ES-I3 (cell line): ENCODE measurements around the gene FLNB.

ENCODE experiments used
- H3K36me3 ChIP-seq: 2 replicates; pipeline ENCODE4 v1.6.1; 2013; ENCODE audit warnings: mild to moderate bottlenecking, low read length, control low read depth, moderate library complexity; ENCODE audit not compliant: insufficient read depth
- H3K4me1 ChIP-seq: 2 replicates; pipeline ENCODE4 v1.6.1; 2013; ENCODE audit warnings: mild to moderate bottlenecking, control low read depth, low read length; ENCODE audit not compliant: insufficient read depth
- H3K9ac ChIP-seq: 2 replicates; pipeline ENCODE4 v1.6.1; 2013; ENCODE audit warnings: low read depth, mild to moderate bottlenecking, low read length, moderate library complexity
- H3K9me3 ChIP-seq: 2 replicates; pipeline ENCODE4 v1.6.1; 2013; ENCODE audit warnings: mild to moderate bottlenecking, low read length, moderate library complexity; ENCODE audit not compliant: control insufficient read depth, insufficient read depth

The FLNB gene

DNA sequence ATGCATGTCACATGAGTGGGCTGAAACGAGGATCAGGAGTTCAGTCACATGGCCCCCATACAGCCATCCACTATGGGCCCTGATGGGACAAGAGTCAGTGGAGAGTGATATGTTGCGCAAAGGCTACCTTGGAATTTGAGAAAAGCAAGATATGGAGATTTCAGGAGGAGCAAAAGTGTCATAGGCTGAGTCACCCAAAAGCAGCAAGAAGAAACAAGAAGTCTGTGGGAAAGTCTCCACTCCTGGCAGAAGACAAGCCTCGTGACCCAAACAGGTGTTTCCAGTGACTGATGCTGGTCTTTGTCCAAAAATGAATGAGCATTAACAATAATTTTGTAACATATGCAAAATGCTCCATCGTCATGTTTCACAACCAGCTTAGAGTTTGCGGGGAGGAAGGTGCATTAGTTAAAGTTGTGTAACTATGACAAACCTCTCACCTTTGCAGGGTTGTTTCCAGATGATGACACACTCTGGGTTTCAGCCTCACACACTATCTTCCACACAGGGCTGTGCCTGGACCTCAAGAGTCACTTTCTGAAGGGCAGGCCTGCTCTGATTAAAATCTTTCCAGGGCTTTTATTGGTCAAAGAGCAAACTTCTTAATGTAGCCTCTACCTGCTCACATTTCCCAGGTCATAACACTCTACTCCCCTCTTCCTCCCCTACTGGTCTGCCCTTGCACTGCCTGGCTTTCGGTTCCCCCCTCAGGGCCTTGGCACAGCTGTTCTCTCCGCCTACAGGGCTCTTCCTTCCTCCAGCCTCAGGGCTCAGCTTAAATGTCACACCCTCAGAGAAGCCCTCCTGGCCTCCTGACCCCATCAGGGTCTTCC, 206.5 kb downstream of the FLNB start:
- Histone ChIP-seq H3K36me3 (no peaks in the 10 kb centered on the region), H3K9me3 (no peaks in the 10 kb centered on the region), H3K9ac (no peak overlapping the region), H3K4me1 (peaks cover 13% of the 10 kb centered on the region; the same call in 1 of the 2 replicates)

DNA sequence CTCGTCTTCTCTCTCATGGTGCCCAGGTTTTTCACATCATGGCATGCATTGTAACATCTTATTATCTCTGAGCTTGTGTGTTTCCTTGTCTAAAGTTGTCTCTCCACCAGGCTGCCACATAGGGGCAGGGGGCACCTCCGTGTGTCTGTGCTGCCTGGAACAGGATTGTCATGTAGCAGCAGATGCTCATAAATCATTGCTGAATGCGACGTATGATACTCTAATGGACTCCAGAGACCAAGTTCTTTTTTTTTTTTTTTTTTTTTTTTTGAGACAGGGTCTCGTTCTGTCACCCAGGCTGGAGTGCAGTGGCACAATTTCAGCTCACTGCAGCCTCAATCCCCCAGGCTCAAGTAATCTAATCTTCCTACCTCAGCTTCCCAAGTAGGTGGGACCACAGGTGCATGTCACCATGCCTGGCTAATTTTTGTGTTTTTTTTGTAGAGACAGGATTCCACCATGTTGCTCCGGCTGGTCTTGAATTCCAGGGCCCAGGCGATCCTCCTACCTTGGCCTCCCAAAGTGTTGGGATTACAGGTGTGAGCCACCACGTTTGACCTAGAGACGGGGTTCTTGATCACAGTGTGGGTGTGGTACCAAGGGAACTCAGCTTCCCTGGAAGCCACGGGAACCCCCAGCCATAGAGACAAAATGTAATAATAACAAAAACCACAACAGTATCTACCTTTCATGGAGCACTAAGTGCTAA, 207.2 kb downstream of the FLNB start:
- no peaks in the 10 kb centered on the region for H3K9me3 ChIP-seq
- no peak overlapping the region for H3K9ac ChIP-seq

DNA sequence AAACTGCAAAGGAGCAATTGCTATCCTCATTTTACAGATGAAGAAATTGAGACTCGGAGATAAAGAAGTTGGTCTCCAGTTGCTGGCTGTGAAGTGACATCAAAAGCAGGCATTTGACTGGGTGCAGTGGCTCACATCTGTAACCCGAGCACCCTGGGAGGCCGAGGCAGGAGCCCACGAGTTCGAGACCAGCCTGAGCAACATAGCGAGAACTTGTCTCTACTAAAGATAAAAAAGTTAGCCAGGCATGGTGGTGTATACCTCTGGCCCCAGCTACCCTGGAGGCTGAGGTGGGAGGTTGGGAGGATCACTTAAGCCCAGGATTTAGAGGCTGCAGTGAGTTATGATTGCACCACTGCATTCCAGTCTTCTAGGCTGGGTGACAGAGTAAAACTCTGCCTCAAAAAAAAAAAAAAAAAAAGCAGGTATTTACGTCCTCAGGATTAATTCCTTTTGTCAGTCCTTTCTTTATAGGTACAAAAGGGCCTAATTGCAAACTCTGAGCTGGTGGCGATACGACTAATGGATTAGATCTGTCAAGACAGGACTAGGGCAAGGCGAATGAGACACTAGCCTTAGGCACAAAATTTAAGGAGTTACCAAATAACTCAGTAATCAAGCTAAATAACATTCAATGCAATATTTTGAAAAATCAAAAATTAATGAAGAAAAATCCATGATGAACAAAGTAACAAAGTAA, 208.4 kb downstream of the FLNB start:
- Histone ChIP-seq H3K36me3 (no peaks in the 10 kb centered on the region), H3K9me3 (no peaks in the 10 kb centered on the region), H3K4me1 (peaks cover 13% of the 10 kb centered on the region; the same call in 1 of the 2 replicates), H3K9ac (no peak overlapping the region)

More for the DNA sequence above, 207.2 kb downstream of the FLNB start:
- Histone ChIP-seq H3K4me1 (peaks cover 13% of the 10 kb centered on the region; the same call in 1 of the 2 replicates), H3K36me3 (no peaks in the 10 kb centered on the region)

DNA sequence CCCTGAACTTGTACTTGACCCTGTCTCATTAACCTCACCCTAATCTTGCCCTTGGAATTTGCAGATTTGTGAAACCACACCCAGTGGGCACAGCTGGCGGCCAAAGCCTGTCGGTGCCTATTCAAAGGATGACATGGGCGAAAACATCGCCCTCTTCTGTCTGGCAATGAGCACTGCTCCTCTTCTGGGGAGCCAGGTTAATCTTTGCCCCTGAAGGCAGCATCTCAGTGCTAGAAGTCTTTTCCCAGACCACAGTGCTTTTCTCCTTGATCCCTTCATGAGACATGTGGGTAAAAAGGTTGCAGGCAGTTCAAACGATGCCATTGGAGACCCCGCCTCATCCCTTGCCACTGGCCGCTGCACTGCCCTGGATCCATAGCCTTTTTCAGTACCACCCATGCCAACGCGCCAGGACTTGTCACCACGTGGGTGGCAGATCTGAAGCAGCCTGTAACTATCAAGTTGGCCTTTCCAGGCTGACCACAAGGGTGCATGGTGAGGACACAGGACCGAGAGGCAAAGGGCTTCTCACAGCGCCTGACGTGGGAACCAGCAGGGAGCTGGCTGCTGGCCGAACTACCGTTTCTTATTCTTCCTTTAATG, 209.1 kb downstream of the FLNB start:
- Histone ChIP-seq H3K9ac (peak overlapping the region; percentile 1; the same call in 1 of the 2 replicates), H3K9me3 (no peaks in the 10 kb centered on the region), H3K36me3 (no peaks in the 10 kb centered on the region), H3K4me1 (peaks cover 13% of the 10 kb centered on the region; the same call in 1 of the 2 replicates)

DNA sequence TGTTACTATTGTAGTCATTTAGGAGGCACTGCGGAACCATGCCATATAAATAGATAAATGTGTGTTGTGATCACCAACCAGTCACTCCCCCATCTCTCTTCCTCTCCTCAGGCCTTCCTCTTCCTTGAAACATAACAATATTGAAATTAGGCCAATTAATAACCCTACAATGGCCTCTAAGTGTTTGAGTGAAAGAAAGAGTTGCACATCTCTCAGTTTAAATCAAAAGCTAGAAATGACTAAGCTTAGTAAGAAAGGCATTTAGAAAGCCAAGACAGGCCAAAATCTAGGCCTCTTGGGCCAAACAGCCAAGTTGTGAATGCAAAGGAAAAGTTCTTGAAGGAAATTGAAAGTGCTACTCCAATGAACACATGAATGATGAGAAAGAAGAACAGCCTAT, 210.7 kb downstream of the FLNB start:
- Histone ChIP-seq H3K9me3 (no peaks in the 10 kb centered on the region), H3K4me1 (peaks cover 13% of the 10 kb centered on the region; the same call in 1 of the 2 replicates), H3K9ac (no peak overlapping the region), H3K36me3 (no peaks in the 10 kb centered on the region)
